NCI-H2196 treated with DMSO at 0.1 percent for 48 hours (cell line): ENCODE measurements around the gene CCR5.

Experiments
- DNase-seq: peaks from one replicate; lab custom pipeline; 2025; ENCODE audit not compliant: unreplicated experiment; lab: John Stamatoyannopoulos, UW

CCR5 gene

DNA sequence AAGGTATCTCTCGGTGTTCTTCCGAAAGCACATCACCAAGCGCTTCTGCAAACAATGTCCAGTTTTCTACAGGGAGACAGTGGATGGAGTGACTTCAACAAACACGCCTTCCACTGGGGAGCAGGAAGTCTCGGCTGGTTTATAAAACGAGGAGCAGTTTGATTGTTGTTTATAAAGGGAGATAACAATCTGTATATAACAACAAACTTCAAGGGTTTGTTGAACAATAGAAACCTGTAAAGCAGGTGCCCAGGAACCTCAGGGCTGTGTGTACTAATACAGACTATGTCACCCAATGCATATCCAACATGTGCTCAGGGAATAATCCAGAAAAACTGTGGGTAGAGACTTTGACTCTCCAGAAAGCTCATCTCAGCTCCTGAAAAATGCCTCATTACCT is 12.3 kb upstream of the CCR5 start:
- DNase-seq, result no peak

DNA sequence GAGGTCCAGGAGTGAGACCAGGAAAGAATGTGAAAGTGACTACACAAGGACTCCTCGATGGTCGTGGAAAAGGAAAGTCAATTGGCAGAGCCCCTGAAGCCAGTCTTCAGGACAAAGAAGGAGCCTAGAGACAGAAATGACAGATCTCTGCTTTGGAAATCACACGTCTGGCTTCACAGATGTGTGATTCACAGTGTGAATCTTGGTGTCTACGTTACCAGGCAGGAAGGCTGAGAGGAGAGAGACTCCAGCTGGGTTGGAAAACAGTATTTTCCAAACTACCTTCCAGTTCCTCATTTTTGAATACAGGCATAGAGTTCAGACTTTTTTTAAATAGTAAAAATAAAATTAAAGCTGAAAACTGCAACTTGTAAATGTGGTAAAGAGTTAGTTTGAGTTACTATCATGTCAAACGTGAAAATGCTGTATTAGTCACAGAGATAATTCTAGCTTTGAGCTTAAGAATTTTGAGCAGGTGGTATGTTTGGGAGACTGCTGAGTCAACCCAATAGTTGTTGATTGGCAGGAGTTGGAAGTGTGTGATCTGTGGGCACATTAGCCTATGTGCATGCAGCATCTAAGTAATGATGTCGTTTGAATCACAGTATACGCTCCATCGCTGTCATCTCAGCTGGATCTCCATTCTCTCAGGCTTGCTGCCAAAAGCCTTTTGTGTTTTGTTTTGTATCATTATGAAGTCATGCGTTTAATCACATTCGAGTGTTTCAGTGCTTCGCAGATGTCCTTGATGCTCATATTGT is 10.8 kb upstream of the CCR5 start:
- no peak for DNase-seq

DNA sequence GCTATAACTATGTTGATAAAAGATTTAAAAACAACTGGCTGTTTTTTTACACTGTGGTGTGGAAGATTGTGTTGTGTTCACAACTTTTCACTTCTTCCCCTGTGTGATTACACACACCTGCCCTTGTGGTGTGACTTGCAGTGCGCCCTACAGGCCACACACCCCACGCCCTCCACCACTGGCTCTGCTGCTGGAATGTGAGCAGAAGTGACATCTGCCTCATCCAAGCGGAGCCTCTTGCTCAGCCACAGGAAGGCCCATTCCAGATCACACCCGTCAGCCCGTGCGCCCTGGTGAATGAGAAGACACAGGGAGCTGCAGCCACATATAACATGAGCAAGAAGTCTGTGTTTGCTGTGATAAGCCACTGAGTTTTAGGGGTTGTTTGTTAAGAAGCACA is 9.8 kb upstream of the CCR5 start:
- no peak for DNase-seq

DNA sequence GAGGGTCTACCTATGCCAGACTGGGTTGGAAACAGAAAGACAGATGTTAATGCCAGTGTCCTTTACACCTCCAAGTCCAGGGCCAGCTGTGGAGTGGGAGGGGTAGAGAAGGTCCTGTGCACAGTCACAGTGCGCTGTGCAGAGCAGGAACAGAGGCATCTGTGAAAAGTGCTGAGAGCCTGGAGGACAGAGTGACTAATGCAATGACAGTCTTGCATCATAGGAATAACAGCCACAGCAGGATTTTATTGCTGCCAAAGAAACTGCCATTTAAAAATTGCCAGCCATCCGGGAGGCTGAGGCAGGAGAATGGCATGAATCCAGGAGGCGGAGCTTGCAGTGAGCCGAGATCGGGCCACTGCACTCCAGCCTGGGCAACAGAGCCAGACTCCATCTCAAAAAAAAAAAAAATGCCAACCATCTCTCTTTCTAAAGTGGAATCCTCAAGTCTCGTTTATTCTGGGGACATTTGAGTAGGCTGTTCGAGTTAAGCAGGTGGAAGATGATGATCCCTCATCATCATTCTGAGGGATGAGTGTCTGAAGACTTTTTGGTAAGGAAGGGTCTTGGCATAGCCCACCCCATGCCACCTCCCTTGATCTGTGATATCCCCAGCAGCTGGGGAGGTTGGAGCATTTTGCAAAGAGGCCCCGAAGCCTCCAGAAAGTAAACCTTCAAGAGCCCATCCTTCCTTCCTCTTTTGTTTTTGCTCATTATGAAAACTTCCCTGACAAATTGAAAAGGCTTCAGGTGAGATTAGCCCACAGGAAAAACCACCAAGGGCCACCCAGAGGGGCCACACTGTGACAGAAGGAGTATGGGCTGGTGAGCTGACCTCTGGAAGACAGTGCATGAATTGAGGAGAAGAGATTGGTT is 9.1 kb upstream of the CCR5 start:
- no peak for DNase-seq

DNA sequence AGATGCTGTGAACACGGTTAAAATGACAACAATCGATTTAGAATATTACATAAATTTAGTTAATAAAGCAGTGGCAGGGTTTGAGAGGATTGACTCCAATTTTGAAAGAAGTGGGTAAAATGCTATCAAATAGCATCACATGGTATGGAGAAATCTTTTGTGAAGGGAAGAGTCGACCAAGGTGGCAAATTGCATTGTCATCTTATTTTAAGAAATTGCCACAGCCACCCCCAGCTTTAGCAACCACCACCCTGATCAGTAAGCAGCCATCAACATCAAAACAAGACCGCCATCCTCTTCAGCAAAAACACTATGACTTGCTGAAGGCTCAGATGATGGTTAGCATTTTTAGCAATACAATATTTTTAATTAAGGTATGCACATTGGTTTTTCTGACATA is 5.7 kb upstream of the CCR5 start:
- DNase-seq, result no peak

DNA sequence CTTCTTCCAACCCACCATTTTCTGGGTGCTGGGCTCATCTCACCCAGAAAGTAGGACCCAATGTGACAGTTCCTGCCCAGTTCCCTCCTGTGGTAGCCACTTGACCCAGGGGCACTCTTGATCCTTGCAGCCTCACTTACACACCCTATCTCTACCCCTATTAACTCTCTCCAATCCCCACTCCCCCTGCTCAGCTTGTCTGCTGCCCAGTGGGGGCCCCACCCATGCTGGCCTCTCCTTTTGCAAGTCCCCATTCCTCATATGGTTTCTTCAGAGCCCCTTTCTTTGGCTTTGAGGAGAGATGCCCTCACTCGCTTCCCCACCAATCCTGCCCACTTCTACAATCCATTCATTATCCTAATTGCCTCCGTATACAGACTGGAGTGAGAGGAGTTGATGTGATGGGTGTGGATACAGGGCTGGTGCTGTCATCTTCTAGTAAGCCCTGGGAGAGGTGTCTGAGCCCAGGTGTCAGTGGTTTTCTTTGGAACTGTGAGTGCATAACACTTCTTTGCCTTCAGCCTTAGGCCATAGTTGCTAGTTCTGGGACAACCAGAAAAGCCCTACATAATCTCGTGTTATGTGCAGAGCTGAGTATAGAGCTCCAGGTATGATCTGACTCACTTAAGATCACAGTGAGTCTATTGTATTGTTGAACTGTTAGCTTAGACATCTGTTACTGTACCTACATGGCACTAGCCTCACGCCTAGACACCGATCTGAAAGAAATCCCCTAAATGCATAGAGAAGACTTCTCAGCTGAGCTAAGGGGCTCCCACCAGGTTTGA is 4.8 kb upstream of the CCR5 start:
- no peak for DNase-seq

DNA sequence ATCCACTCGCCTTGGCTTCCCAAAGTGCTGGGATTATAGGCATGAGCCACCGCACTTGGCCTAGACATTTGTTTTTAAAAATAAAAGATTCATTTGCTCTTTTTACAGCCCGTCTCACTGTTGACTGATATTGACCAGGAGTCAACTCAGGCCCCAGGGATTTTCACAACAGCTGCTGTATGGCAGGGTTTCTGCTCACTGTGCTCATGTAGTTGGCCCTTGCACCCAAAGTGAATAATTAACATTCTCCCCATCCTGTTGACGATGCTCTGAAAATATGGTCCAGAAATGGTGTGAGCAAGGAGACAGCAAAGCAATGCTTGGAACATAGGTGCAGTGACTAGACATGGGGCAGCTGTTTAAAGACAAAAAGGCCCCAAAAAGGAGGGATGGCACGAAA is 2.9 kb upstream of the CCR5 start:
- DNase-seq, result no peak

DNA sequence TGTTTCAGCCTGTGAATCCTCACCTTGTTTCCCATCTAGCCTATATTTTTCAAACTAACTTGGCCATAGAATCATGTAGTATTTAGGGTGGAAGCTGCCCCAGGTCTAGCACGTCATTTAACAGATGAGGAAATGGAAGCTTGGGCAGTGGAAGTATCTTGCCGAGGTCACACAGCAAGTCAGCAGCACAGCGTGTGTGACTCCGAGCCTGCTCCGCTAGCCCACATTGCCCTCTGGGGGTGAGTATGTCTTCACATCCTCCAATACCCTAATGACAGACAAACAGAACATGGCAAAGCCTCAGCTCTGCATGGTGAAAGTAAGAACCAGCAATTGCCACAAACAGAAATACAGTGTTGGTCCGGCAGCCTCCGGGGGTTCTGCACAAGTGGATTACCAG is 2.2 kb upstream of the CCR5 start:
- no peak for DNase-seq

DNA sequence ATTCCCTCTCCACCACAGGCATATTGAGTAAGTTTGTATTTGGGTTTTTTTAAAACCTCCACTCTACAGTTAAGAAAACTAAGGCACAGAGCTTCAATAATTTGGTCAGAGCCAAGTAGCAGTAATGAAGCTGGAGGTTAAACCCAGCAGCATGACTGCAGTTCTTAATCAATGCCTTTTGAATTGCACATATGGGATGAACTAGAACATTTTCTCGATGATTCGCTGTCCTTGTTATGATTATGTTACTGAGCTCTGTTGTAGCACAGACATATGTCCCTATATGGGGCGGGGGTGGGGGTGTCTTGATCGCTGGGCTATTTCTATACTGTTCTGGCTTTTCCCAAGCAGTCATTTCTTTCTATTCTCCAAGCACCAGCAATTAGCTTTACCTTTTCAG is 1.6 kb upstream of the CCR5 start:
- no peak for DNase-seq

DNA sequence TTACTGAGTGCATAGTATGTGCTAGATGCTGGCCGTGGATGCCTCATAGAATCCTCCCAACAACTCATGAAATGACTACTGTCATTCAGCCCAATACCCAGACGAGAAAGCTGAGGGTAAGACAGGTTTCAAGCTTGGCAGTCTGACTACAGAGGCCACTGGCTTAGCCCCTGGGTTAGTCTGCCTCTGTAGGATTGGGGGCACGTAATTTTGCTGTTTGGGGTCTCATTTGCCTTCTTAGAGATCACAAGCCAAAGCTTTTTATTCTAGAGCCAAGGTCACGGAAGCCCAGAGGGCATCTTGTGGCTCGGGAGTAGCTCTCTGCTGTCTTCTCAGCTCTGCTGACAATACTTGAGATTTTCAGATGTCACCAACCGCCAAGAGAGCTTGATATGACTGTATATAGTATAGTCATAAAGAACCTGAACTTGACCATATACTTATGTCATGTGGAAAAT is 1.0 kb upstream of the CCR5 start:
- no peak for DNase-seq

DNA sequence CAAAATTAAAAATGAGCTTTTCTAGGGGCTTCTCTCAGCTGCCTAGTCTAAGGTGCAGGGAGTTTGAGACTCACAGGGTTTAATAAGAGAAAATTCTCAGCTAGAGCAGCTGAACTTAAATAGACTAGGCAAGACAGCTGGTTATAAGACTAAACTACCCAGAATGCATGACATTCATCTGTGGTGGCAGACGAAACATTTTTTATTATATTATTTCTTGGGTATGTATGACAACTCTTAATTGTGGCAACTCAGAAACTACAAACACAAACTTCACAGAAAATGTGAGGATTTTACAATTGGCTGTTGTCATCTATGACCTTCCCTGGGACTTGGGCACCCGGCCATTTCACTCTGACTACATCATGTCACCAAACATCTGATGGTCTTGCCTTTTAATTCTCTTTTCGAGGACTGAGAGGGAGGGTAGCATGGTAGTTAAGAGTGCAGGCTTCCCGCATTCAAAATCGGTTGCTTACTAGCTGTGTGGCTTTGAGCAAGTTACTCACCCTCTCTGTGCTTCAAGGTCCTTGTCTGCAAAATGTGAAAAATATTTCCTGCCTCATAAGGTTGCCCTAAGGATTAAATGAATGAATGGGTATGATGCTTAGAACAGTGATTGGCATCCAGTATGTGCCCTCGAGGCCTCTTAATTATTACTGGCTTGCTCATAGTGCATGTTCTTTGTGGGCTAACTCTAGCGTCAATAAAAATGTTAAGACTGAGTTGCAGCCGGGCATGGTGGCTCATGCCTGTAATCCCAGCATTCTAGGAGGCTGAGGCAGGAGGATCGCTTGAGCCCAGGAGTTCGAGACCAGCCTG is 984 bp downstream of the CCR5 start:
- no peak for DNase-seq

DNA sequence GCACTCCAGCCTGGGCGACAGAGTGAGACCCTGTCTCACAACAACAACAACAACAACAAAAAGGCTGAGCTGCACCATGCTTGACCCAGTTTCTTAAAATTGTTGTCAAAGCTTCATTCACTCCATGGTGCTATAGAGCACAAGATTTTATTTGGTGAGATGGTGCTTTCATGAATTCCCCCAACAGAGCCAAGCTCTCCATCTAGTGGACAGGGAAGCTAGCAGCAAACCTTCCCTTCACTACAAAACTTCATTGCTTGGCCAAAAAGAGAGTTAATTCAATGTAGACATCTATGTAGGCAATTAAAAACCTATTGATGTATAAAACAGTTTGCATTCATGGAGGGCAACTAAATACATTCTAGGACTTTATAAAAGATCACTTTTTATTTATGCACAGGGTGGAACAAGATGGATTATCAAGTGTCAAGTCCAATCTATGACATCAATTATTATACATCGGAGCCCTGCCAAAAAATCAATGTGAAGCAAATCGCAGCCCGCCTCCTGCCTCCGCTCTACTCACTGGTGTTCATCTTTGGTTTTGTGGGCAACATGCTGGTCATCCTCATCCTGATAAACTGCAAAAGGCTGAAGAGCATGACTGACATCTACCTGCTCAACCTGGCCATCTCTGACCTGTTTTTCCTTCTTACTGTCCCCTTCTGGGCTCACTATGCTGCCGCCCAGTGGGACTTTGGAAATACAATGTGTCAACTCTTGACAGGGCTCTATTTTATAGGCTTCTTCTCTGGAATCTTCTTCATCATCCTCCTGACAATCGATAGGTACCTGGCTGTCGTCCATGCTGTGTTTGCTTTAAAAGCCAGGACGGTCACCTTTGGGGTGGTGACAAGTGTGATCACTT is 2.0 kb downstream of the CCR5 start:
- no peak for DNase-seq

DNA sequence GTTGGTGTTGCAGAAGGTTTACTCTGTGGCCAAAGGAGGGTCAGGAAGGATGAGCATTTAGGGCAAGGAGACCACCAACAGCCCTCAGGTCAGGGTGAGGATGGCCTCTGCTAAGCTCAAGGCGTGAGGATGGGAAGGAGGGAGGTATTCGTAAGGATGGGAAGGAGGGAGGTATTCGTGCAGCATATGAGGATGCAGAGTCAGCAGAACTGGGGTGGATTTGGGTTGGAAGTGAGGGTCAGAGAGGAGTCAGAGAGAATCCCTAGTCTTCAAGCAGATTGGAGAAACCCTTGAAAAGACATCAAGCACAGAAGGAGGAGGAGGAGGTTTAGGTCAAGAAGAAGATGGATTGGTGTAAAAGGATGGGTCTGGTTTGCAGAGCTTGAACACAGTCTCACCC is 4.0 kb downstream of the CCR5 start:
- DNase-seq, result no peak

DNA sequence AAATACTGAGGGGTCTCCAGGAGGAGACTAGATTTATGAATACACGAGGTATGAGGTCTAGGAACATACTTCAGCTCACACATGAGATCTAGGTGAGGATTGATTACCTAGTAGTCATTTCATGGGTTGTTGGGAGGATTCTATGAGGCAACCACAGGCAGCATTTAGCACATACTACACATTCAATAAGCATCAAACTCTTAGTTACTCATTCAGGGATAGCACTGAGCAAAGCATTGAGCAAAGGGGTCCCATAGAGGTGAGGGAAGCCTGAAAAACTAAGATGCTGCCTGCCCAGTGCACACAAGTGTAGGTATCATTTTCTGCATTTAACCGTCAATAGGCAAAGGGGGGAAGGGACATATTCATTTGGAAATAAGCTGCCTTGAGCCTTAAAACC is 4.5 kb downstream of the CCR5 start:
- DNase-seq, result no peak

DNA sequence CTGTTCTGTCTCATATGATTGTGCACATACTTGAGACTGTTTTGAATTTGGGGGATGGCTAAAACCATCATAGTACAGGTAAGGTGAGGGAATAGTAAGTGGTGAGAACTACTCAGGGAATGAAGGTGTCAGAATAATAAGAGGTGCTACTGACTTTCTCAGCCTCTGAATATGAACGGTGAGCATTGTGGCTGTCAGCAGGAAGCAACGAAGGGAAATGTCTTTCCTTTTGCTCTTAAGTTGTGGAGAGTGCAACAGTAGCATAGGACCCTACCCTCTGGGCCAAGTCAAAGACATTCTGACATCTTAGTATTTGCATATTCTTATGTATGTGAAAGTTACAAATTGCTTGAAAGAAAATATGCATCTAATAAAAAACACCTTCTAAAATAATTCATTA is 5.1 kb downstream of the CCR5 start:
- no peak for DNase-seq

DNA sequence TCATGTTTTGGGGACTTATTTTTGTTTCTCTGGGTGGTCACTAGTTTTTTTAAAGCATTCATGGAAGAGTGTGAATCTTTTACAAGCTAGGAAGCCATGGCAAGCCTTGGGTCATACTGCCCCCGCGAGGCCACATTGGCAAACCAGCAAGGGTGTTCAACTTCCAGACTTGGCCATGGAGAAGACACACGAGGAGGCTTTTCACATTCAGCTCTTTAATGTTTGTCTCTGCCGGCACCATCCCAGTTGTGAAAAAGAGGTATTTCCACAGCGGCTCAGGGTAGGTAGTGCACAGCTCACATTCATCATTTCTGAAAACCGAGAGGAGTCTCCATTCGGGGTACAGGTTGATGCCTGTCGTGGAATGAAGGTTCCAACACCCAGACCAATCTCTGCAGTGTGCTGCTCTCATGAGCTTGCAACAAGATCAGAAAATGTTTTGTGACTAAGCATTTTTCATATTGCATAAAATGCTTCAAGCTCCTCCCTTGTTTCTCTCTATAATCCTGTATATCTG is 7.7 kb downstream of the CCR5 start:
- no peak for DNase-seq

DNA sequence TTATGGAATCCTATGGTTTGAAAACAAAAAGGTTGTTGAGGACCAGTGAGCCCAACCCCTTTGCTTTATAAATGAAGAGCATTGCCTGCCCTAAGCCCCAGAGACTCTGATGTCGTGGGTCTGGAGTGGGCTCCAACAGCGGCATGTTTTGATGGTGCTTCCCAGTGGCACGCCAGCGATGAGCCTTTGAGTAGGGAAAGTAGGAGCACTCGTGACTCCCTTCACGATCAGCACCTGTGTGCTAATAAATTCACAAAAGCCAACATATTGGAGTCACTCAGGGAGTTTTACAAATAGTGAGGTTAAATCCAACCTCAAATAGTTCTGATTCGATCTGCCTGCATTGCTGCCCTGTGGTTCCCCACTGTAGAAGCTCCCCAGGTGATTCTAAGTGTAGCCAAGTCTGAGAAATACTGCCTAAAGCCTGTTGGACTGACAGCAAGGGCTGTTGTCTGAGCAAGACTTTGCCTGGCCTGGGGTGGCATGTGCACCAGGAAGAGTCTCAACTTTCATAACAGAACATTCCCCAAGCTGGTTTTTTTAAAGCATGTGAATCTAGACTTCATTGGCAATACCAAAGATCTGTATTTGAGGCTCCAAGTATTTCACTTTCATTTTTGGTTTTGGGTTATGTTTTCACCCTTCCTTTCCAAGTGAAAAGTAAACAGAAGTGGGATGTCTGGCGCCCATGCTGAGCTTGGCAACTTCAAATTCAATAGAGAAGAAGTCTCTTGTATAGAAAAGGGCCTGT is 9.9 kb downstream of the CCR5 start:
- no peak for DNase-seq

DNA sequence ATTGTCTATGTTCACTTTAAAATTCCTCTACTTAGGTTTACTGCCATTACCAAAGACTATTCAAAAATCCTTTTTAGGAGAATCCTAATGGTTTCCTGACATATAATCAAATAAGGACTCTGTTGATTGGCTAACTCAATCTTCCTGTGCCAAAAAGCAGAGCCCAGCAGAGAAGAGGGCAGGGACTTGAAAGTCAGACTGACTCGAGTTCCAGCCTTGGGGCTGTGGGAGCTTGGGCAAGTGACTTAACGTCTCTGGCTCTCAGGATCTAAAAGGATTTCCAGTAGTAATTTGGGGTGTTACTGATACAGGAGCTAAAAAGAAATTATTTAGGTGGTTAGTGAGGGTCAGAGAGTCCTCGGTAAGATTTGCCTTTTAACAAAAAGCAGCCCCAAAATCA is 10.9 kb downstream of the CCR5 start:
- DNase-seq, result no peak
